A172 (cell line): ENCODE data around the gene MYRIP. TPM values are rescaled to one million over a fixed set of nuclear protein-coding genes. Genes with fewer than 3 reads are reported as not detected.
"Not testable (repeated sequence)": the region's sequence is repeated elsewhere in the genome, so short reads cannot be mapped to it uniquely, and the experiment has no call there.

Source experiments
- DNase-seq: peaks from one replicate; pipeline ENCODE4 v3.0.0-alpha.2; 2015; ENCODE audit warnings: low spot score
- total RNA-seq: library from RNA; depleted of rRNA; stranded (reverse); fragments of >200 nt; shearing (Covaris generic); gene quantifications from 2 replicates; pipeline ENCODE4 v1.2.3, GENCODE V29; 2014

Gene MYRIP
- total RNA-seq, 1 experiment from 2014 or later, result not detected

DNA sequence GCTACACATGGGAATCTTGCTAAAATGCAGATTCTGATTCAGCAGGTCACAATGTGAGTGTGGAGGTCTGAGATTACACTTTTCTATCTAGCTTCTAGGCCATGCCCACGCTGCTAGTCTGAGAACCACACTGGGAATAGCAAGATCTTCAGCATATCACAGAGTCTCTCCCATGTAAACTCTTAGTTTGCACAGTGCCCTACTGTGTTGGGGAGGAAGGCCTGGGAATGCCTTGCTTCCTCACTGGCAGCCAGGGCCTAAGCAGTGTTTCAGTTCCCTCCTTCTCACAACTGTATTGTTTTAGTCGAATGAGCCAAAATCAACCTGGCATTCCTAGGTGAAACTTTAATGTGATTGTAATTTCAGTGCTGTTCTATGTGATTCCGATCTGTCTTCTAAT lies 320.1 kb downstream of the MYRIP start:
- no peak for DNase-seq

- DNase-seq, result no peak
Observed at GRCh38 chr3:40129981-40130380, 320.6 kb downstream of the MYRIP start.

DNA sequence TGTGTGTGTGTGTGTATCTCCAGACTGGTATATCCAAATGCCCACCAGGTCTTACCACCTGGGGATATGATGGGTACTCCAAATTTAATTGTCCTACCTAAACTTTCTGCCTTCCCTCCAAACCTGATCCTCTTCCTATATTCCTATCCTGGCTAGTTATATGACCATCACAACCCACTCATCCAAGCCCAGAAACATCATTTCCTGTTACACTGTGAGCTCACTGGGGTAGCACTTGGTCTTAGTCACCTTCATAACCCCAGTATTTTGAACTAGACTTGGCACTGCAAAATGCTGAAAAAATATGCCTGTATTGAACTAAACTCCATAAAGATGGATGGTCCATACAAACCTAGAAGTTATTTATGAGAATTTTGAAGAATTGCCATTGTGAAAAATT lies 321.3 kb downstream of the MYRIP start:
- no peak for DNase-seq

GRCh38 chr3:40133886-40134575 lies 324.6 kb downstream of the MYRIP start:
- not testable (repeated sequence) for DNase-seq

DNA sequence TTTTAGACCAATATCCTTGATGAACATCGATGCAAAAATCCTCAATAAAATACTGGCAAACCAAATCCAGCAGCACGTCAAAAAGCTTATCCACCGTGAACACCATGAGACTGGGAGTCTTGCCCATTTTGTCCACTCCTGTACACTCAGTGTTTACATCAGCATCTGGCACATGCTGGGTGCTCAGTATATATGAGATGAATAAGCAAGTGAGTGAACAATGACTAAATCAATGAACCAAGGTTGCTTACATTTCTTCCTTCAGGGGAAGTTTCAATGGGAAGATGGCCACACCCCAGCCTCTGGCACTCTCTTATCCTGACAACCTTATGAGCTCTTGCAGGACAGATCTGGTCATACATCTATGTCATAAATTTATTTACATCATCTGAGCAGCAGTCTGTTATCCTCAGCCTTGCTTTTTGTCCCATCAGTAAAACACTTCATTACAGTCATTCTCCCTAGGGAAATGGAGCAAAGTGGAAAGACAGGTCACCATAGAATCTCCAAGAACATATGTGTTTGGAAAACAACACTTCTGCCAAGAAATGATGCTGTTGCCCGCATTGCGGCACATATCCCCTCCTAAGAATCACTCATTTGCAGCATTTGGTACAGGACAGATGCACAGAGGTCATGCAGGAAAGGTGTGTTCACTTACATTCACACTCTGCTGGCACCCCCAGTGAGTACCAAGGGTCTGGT lies 328.3 kb downstream of the MYRIP start:
- no peak for DNase-seq

DNA sequence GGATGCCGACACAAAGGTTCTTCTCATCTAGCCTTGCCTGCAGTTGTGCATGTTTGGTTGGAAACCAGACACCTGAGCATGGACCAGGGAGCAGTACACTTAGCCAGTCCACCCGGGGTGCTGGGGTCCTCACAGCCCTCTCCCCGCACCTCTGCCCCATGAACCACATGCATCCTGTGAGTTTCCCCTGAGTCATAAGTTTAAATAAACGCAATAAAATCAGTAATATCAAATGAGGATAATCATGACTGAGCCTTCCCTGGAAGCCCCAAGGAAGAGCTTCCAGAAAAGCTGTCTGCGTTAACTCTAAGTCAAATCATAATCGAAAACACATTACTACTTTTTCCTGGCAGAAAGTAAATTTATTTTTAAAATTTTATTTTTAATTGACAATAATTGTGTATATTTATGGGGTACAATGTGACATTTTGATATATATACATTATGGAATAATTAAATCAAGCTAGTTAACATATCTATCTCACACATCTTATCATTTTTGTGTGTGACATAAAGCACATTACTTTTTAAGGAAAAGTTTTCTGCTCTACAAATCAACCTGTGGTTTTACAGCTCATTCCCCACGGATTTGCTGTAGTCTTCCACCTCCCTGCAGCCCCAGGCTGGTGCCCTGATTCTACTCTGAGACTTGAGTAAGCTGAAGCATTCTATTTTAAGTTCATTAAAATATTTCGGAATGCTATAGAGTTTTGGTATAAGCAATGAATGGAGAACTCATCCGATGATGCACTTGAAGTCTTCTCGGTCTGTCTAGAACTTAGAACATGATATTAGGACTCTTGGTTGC lies 334.1 kb downstream of the MYRIP start:
- no peak for DNase-seq

DNA sequence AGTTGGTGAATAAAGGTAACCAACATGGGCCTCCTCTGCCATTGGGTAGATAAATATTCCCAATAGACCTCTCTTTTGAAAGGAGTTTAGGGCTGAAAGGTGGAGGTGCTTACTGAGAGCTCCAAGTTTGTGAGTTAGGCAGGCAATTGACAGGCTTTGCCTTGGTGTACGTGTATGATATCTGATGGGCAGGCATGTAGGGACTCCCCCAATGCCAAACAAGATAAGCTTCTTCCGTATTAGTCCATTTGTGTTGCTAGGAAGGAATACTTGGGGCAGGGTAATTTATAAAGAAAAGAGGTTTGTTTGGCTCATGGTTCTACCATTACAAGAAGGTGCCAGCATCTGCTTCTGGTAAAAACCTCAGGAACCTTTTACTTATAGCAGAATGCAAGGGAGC lies 339.4 kb downstream of the MYRIP start:
- no peak for DNase-seq

DNA sequence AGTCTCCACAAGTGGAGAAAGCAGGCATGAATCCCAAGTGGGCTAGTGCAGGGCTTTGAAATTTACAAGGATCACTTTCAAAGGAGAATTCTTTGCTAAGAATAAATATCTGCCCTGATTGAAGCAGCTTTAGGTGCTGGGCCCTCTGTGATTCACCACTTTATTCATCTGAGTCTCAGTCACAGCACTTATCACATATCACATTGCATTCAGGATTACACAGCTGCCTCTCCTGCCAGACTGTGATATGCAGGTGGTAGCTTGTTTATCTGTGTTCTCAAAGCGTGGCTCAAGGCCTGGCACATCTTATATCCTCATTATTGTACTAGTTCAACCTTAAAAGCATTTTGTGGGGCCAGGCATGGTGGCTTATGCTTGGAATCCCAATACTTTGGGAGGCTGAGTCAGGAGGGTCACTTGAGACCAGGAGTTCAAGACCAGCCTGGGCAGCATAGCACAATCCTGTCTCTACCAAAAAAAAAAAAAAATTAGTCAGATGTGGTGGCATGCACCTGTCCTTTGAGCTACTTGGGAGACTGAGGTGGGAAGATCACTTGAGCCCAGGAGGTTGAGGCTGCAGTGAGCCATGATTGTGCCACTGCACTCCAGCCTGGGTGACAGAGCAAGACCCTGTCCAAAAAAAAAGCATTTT lies 343.2 kb downstream of the MYRIP start:
- DNase-seq, result no peak

- no peak for DNase-seq
Observed at GRCh38 chr3:40160933-40161332, 351.5 kb downstream of the MYRIP start.

- no peak for DNase-seq
Observed at GRCh38 chr3:40162616-40163015, 353.2 kb downstream of the MYRIP start.

- no peak for DNase-seq
Observed at GRCh38 chr3:40166997-40167396, 357.6 kb downstream of the MYRIP start.

DNA sequence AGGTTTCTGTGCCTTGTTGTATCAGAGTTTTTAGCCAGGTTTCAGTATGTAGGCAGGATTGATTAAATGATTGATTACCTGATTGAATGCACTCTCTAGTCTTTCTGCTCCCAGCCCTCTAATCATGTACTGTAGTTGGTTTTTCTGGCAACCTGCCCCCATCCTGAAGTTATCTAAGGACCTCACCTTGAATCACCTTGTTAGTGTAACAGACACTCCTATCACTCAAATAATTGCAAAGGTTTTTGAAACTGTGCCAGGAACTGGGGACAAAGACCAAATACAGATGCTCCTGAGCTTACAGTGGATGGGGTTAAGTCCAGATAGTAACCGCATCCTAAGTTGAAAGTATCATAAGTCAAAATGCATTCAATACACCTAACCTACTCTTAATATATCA lies 358.5 kb downstream of the MYRIP start:
- no peak for DNase-seq

DNA sequence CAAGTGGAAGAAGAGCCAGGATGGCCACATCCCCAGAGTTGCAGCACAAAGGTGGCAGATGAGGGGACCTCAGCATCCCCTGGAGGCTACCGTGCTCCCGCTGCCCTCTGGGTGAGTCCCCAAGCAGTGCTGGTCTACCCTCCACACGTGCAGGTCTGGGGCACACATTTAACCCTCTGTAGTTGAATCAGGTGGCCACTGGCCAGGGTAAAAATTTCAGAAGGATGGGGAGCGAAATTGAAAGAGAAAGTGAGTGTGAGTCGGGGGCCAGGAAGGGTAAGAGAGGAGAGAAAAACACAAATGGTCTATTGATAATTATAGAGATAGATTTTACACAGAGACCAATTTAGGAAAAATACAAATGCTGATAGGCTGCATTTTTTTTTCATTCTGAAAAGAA lies 360.6 kb downstream of the MYRIP start:
- no peak for DNase-seq

DNA sequence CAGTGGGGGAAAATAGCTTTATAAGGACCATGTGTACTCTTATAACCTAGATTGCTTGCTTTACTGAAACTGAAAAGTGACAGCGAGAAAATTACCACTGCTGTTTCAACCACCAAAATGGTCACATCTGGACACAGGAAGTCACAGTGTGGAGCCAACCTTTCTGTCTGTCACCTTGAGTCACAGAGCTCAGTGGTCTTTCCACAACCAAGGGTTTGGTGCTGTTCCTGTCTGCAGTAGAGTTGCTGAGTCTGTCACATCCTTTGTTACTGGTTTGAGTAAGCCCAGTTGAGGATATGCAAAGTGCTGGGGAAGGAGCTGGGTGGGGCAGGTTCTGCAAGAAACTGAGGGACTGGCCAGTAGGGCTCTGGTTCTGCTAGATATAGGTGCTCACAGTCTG lies 361.0 kb downstream of the MYRIP start:
- DNase-seq, result no peak

- DNase-seq, result no peak
Observed at GRCh38 chr3:40172560-40172959, 363.2 kb downstream of the MYRIP start.

- DNase-seq, result no peak
Observed at GRCh38 chr3:40173227-40173721, 363.9 kb downstream of the MYRIP start.

DNA sequence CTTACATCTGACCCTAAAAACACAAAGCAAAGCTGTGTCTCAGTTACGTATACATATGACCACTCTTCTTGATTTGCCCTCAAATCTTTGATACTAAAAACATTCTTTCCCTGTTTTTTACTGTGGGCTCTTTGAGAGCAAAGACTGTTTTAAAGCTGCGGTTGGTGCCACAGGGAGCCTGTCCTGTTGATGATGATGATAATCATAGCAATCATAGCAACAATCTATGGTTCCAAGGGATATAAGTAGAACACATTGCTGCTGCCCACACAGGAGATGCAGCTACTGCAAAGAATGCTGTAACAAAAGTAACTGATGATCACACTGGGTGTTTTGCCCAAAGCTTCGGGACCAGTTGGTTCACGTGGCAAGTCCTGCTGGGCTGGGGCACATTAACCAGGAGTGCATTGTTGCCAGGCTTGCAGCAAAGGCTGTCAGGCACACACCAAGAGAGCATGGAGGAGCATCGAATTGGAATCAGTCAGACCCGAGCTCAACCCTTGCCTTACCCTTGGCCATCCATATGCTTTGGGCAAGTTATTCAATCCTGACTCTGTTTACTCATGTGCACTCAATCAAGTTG lies 368.7 kb downstream of the MYRIP start:
- DNase-seq, result no peak

DNA sequence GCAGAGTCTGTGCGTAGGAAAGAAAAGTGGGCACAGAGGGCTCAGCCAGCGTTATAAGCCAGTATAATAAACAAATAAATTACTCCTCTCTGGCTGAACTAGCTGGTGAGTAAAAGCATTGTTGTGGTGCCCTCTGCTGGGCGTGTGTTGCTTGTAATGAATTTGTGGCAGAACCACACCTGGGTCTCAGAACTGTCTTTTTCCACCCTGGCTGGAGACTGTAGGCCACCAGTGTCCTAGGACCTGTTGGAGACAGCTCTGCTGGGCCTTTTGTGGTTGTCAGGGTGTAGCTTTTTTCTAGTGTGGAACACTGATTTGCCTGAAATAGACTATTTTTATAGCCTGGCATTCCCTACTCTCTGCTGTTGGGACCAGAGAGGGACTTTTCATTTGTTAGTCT lies 369.6 kb downstream of the MYRIP start:
- peak; percentile 55 for DNase-seq

DNA sequence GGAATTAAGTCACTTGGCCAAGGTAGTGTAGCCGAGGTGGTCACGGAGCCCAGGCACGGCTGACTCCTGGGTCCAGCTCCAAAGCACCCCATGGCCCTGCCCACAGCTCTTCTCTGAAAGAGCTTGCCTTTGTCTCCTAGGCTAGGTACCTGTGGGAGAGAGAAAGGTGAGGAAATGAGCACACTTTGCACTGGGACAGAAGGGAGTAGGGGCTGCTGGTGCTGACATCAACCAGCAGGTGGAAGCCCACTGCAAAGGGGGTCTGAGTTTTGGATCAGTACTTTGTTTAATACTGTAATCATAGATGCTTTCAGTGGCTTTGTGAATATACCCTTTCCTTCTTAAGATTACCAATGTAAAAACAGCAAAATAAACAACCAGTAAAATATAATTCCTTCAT lies 371.8 kb downstream of the MYRIP start:
- no peak for DNase-seq

GRCh38 chr3:40185029-40185695 lies 375.8 kb downstream of the MYRIP start:
- no peak for DNase-seq

DNA sequence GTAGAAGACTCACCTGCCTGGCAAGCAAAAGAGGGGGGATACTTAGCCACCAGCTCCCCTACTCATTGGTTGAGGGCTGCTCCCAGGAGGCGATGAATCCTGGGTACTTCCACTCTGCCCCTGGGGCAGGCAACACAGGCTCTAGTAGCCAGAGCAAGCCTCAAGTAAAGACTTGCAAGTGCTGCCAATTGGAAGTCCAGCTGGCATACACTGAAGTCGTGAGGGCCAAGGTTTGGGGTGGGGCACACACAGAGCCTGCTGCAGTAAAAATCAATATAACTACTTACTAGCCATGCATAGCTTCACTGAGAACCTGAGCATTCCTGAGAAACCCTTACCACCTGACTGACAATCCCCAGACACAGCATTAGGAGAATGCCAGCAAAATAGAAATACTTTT lies 377.1 kb downstream of the MYRIP start:
- DNase-seq, result no peak
